Mesendoderm (in vitro differentiated cells): ENCODE measurements around the gene SLC22A15.

Experiments
- DNase-seq: peaks from one replicate; pipeline ENCODE4 v3.0.0; 2013
- H2AK5ac ChIP-seq: 2 replicates; pipeline ENCODE4 v1.6.1; 2013; ENCODE audit warnings: low read length, inconsistent platforms
- H2BK120ac ChIP-seq: 2 replicates; pipeline ENCODE4 v1.6.1; 2013; ENCODE audit warnings: low read depth, mild to moderate bottlenecking, low read length, moderate library complexity, mixed read lengths
- H2BK15ac ChIP-seq: replicated peaks from 2 replicates; pipeline ENCODE4 v1.6.1; 2013; ENCODE audit warnings: low read depth, mild to moderate bottlenecking, moderate library complexity
- H2BK5ac ChIP-seq: 2 replicates; pipeline ENCODE4 v1.6.1; 2013; ENCODE audit warnings: low read length, inconsistent platforms
- H3K18ac ChIP-seq: 2 replicates; pipeline ENCODE4 v1.6.1; 2013; ENCODE audit warnings: mild to moderate bottlenecking, low read length, mixed read lengths
- H3K23ac ChIP-seq: one replicate; pipeline ENCODE4 v1.6.1; 2013; ENCODE audit warnings: low read length
- H3K27ac ChIP-seq: 2 replicates; pipeline ENCODE4 v1.5.1; 2013; ENCODE audit warnings: low read depth, mild to moderate bottlenecking, inconsistent platforms, low read length, moderate library complexity
- H3K27me3 ChIP-seq: 2 replicates; pipeline ENCODE4 v1.6.1; 2013; ENCODE audit warnings: low read length, control low read depth, mild to moderate bottlenecking, inconsistent platforms; ENCODE audit not compliant: insufficient read depth, poor library complexity
- H3K36me3 ChIP-seq: 2 replicates; pipeline ENCODE4 v1.6.1; 2013; ENCODE audit warnings: low read length, inconsistent platforms; ENCODE audit not compliant: control insufficient read depth, insufficient read depth
- H3K4ac ChIP-seq: one replicate; pipeline ENCODE4 v1.6.1; 2013; ENCODE audit warnings: low read depth, mild to moderate bottlenecking, low read length, moderate library complexity
- H3K4me1 ChIP-seq: 2 replicates; pipeline ENCODE4 v1.6.1; 2013; ENCODE audit warnings: low read depth, low read length, inconsistent platforms; ENCODE audit not compliant: control insufficient read depth
- H3K4me2 ChIP-seq: 2 replicates; pipeline ENCODE4 v1.6.1; 2013; ENCODE audit warnings: low read length
- H3K4me3 ChIP-seq: 2 replicates; pipeline ENCODE4 v1.5.1; 2013; ENCODE audit warnings: mild to moderate bottlenecking, low read length
- H3K56ac ChIP-seq: one replicate; pipeline ENCODE4 v1.6.1; 2013; ENCODE audit warnings: low read length
- H3K79me1 ChIP-seq: 2 replicates; pipeline ENCODE4 v1.6.1; 2013; ENCODE audit warnings: low read length, inconsistent platforms
- H3K79me2 ChIP-seq: 2 replicates; pipeline ENCODE4 v1.6.1; 2013; ENCODE audit warnings: mild to moderate bottlenecking, low read length; ENCODE audit not compliant: control insufficient read depth, insufficient read depth
- H3K9ac ChIP-seq: 2 replicates; pipeline ENCODE4 v1.6.1; 2013; ENCODE audit warnings: low read length, inconsistent platforms
- H4K5ac ChIP-seq: one replicate; pipeline ENCODE4 v1.6.1; 2013; ENCODE audit warnings: low read length
- H4K8ac ChIP-seq: one replicate; pipeline ENCODE4 v1.6.1; 2013; ENCODE audit warnings: low read depth, mild to moderate bottlenecking, control low read depth, low read length, moderate library complexity
- WGBS: extraction: QIAGEN DNeasy Blood & Tissue Kit; methylation state at CpG from one replicate; pipeline ENCODE4 v1.1.7; 2013; ENCODE audit warnings: low lambda C conversion rate, missing lambda C conversion rate; ENCODE audit not compliant: insufficient coverage; ENCODE audit errors: extremely low coverage; 5-methylcytosine and 5-hydroxymethylcytosine counted together

SLC22A15 gene

GRCh38 chr1:116087628-116088027 is 111.3 kb downstream of the SLC22A15 start:
- Histone ChIP-seq H3K27me3 (no peaks in the 10 kb centered on the region), H4K5ac (no peak overlapping the region), H3K79me1 (no peaks in the 10 kb centered on the region), H2BK15ac (no peak overlapping the region), H3K79me2 (no peaks in the 10 kb centered on the region), H2BK120ac (no peak overlapping the region), H3K27ac (no peak overlapping the region), H3K23ac (no peak overlapping the region), H3K4me2 (no peak overlapping the region), H3K56ac (no peak overlapping the region), H4K8ac (no peak overlapping the region), H3K4me1 (no peaks in the 10 kb centered on the region), H3K18ac (no peak overlapping the region), H2AK5ac (no peak overlapping the region), H3K4ac (no peak overlapping the region), H3K36me3 (no peaks in the 10 kb centered on the region), H2BK5ac (no peak overlapping the region), H3K9ac (no peak overlapping the region), H3K4me3 (no peak overlapping the region)
- DNase-seq = no peak

- Histone ChIP-seq H3K4me2 (no peak overlapping the region), H3K4me3 (no peak overlapping the region), H3K79me2 (no peaks in the 10 kb centered on the region), H2AK5ac (no peak overlapping the region), H3K18ac (no peak overlapping the region), H2BK5ac (no peak overlapping the region), H3K9ac (no peak overlapping the region), H3K4me1 (no peaks in the 10 kb centered on the region), H3K4ac (no peak overlapping the region), H4K8ac (no peak overlapping the region), H3K79me1 (no peaks in the 10 kb centered on the region), H3K36me3 (no peaks in the 10 kb centered on the region), H4K5ac (no peak overlapping the region), H2BK15ac (no peak overlapping the region), H3K27ac (no peak overlapping the region), H3K56ac (no peak overlapping the region), H3K23ac (no peak overlapping the region), H2BK120ac (no peak overlapping the region), H3K27me3 (no peaks in the 10 kb centered on the region)
- no peak for DNase-seq
- no CpG with 5 or more reads among the region's 1 CpG for WGBS
These were observed 113.6 kb downstream of the SLC22A15 start for GRCh38 chr1:116089870-116090269.

GRCh38 chr1:116091083-116091482 is 114.8 kb downstream of the SLC22A15 start:
- no peaks in the 10 kb centered on the region for H3K4me1 ChIP-seq
- no peak overlapping the region for H2BK5ac ChIP-seq
- H4K5ac ChIP-seq = no peak overlapping the region
- no peak overlapping the region for H2BK15ac ChIP-seq
- no peak overlapping the region for H3K4me2 ChIP-seq
- DNase-seq = no peak
- no peak overlapping the region for H4K8ac ChIP-seq
- no peak overlapping the region for H3K56ac ChIP-seq
- H2BK120ac ChIP-seq = no peak overlapping the region
- H3K27ac ChIP-seq = no peak overlapping the region
- no peak overlapping the region for H3K4ac ChIP-seq
- no peak overlapping the region for H3K9ac ChIP-seq
- H2AK5ac ChIP-seq = no peak overlapping the region
- no peaks in the 10 kb centered on the region for H3K79me1 ChIP-seq
- H3K18ac ChIP-seq = no peak overlapping the region
- H3K23ac ChIP-seq = no peak overlapping the region
- WGBS = no CpG with 5 or more reads among the region's 1 CpG
- no peaks in the 10 kb centered on the region for H3K36me3 ChIP-seq
- no peaks in the 10 kb centered on the region for H3K27me3 ChIP-seq
- H3K4me3 ChIP-seq = no peak overlapping the region
- no peaks in the 10 kb centered on the region for H3K79me2 ChIP-seq

- no peak overlapping the region for H2BK5ac ChIP-seq
- no peak overlapping the region for H2BK120ac ChIP-seq
- no peaks in the 10 kb centered on the region for H3K79me2 ChIP-seq
- H3K9ac ChIP-seq = no peak overlapping the region
- no peak overlapping the region for H2AK5ac ChIP-seq
- no peak for DNase-seq
- no peaks in the 10 kb centered on the region for H3K4me1 ChIP-seq
- H3K4me2 ChIP-seq = no peak overlapping the region
- no peak overlapping the region for H3K27ac ChIP-seq
- H4K5ac ChIP-seq = no peak overlapping the region
- no peak overlapping the region for H3K4me3 ChIP-seq
- no peak overlapping the region for H2BK15ac ChIP-seq
- no peak overlapping the region for H3K4ac ChIP-seq
- no peaks in the 10 kb centered on the region for H3K36me3 ChIP-seq
- no peaks in the 10 kb centered on the region for H3K27me3 ChIP-seq
- H3K79me1 ChIP-seq = no peaks in the 10 kb centered on the region
- H3K56ac ChIP-seq = no peak overlapping the region
- H3K23ac ChIP-seq = no peak overlapping the region
- no peak overlapping the region for H3K18ac ChIP-seq
- H4K8ac ChIP-seq = no peak overlapping the region
- no CpG with 5 or more reads among the region's 3 CpGs for WGBS
These were observed 116.6 kb downstream of the SLC22A15 start for GRCh38 chr1:116092752-116093489.

GRCh38 chr1:116095027-116095426 is 118.7 kb downstream of the SLC22A15 start:
- H2BK15ac ChIP-seq = no peak overlapping the region
- no peak overlapping the region for H3K9ac ChIP-seq
- no peak overlapping the region for H3K56ac ChIP-seq
- no peak overlapping the region for H3K27ac ChIP-seq
- H3K18ac ChIP-seq = no peak overlapping the region
- no peak overlapping the region for H4K8ac ChIP-seq
- no peak overlapping the region for H3K4me3 ChIP-seq
- no peaks in the 10 kb centered on the region for H3K4me1 ChIP-seq
- no peaks in the 10 kb centered on the region for H3K79me2 ChIP-seq
- H4K5ac ChIP-seq = no peak overlapping the region
- no peak overlapping the region for H2BK5ac ChIP-seq
- no peak overlapping the region for H3K4me2 ChIP-seq
- H2AK5ac ChIP-seq = no peak overlapping the region
- no peak overlapping the region for H3K23ac ChIP-seq
- no peak for DNase-seq
- no peak overlapping the region for H3K4ac ChIP-seq
- no peaks in the 10 kb centered on the region for H3K79me1 ChIP-seq
- no peak overlapping the region for H2BK120ac ChIP-seq
- H3K36me3 ChIP-seq = no peaks in the 10 kb centered on the region
- H3K27me3 ChIP-seq = no peaks in the 10 kb centered on the region

GRCh38 chr1:116096013-116096618 is 119.8 kb downstream of the SLC22A15 start:
- Histone ChIP-seq H3K79me2 (no peaks in the 10 kb centered on the region), H3K4me3 (no peak overlapping the region), H2AK5ac (no peak overlapping the region), H3K4me2 (no peak overlapping the region), H3K4ac (no peak overlapping the region), H3K23ac (no peak overlapping the region), H2BK5ac (no peak overlapping the region), H3K18ac (no peak overlapping the region), H3K27me3 (no peaks in the 10 kb centered on the region), H3K4me1 (no peaks in the 10 kb centered on the region), H3K27ac (no peak overlapping the region), H4K8ac (no peak overlapping the region), H3K9ac (no peak overlapping the region), H3K79me1 (no peaks in the 10 kb centered on the region), H2BK15ac (no peak overlapping the region), H2BK120ac (no peak overlapping the region), H3K56ac (no peak overlapping the region), H4K5ac (no peak overlapping the region), H3K36me3 (no peaks in the 10 kb centered on the region)
- WGBS = no CpG with 5 or more reads among the region's 1 CpG
- no peak for DNase-seq
